ENCODE measurements around the gene CEACAM5.

CEACAM5 gene

DNA sequence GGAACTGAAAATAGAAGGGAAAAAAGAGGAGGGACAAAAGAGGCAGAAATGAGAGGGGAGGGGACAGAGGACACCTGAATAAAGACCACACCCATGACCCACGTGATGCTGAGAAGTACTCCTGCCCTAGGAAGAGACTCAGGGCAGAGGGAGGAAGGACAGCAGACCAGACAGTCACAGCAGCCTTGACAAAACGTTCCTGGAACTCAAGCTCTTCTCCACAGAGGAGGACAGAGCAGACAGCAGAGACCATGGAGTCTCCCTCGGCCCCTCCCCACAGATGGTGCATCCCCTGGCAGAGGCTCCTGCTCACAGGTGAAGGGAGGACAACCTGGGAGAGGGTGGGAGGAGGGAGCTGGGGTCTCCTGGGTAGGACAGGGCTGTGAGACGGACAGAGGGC, at the start of gene CEACAM5:
Gene CEACAM5 (plus strand): TSS at position 146 of the 400 bp plus-strand sequence. CDS start 106 bp downstream, at position 252.
- DNase-seq (ENCODE audit: low spot score): no peak

DNA sequence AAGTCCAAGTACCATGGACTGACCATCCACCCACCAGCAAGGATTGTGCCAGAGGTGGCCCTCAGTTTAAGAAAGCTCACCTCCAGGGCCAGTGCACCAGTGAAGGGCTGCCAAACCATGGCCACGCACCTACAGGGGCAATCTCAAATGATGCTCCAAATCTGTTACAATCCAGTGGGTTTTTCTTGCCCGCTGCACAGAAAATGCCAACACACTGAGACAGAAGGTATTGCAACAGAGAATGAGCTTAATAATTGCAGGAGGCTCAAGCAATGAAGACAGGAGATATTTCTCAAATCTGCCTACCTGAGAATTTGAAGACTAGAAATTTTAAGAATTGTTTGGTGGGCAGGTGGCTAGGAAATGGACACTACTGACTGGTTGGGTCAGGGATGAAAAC, 42.4 kb upstream of the CEACAM5 start:
- DNase-seq (ENCODE audit: low spot score): no peak

DNA sequence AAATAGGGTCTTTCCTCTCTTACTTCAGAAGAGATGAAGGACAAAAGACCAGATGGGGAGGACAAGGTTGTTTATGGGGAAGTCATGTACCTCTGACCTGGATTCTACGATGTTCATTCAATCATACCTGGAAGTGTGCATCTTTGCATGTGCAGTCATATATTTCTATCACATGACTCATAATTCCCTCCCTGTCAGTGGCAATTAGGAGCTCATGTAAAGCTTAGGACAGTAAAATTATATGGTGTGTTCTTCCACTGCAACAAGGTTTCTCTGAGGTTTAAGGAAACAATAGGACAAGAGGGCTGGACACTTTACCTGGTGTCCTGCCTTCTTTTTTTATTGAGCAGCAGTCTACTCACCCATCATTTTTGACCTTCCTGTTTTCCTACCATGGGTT, 40.1 kb upstream of the CEACAM5 start:
- no peak for DNase-seq (ENCODE audit: low spot score)

DNA sequence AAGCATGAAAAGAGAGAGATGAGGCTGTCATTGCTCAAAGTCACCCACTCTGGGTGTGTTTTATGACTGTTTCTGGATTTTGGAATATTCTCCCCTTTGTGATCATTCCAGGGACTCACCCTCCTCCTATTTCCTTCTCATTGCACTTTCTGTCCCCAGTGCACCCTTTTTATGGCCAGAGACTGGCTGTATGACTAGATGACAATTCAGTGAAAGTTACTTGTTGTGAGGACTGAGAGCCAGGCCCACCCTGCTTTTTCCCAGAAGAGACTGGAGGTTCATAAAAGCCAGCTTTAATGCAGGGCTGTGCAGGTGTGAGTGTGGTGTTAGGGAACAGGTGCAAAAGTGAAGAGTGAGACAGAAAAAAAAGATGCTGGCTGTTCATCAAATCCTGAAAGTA, 37.7 kb upstream of the CEACAM5 start:
- DNase-seq (ENCODE audit: low spot score): no peak

DNA sequence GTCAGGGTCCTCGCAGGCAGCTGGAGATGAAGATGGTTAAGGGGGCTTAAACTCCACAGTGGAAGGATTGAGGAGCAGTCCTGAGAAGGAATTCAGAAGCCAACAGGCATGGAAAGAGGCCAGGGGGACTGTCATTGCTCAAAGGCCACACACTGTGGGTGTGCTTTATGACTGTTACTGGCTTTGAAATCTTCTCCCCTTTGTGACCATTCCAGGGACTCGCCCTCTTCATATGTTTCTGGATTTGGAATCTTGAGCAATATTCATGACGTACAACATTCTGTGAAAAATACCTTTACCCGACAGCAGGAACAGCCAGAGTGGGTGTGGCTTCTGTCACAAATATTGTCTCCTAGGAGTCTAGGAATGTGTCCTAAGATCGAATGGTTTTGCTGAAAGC, 36.9 kb upstream of the CEACAM5 start:
- DNase-seq (ENCODE audit: low spot score): no peak

DNA sequence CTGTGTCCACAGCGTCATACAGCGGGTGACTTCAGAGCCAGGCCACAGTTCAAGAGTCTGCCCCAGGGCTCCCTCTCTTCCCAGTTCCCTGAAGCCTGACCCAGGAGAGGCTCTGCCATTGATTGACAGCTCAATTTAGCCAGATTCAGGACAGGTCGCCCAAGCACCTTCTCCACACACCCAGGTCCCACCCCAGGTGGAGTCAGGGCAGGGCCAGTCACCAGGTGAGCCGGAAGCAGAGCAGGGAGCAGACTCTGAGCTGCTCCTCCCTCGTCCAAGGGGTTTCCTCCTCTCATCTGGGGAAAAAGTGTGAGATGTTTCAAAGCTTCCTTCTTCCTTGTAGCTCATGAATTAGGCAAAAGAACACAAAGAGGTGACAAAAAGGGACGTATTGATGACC, 26.0 kb upstream of the CEACAM5 start:
- no peak for DNase-seq (ENCODE audit: low spot score)

DNA sequence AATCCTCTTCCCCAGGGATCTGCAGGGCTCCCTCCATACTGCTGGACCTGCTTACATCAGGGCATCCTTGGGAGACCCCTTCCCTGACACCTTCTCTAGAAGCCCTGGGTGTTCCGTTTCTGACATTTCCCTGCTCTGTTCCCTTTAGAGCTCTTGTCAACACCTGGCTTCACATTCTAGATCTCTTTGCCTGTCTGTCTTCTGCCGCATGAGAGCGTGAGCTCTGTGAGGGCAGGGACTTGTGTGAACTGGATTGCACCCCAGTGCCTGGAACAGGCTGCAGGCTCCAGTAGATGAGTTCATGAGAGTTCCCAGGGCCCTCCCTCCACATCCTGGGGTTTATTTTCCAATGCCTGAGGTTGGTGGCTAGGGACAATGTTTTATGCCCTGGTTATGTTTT, 21.0 kb upstream of the CEACAM5 start:
- no peak for DNase-seq (ENCODE audit: low spot score)

DNA sequence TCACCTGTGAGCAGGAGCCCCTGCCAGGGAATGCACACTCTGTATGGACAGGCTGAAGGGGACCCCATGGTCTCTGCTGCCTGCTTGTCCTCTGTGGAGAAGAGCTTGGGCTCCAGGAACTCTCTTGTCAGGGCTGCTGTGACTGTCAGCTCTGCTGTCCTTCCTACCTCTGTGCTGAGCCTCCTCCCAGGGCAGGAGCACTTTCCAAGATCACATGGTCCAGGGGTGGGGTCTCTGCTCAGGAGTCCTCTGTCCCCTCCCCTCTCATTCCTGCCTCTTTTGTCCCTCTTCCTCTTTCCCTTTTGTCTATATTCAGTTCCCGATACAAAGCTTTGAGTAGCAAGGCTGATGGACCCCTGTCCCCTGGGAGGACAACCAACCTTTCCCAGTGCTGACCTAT, 20.3 kb upstream of the CEACAM5 start, which contains the start of gene CEACAM7:
Gene CEACAM7 (minus strand): TSS at position 173 of the 400 bp plus-strand sequence. CDS start 105 bp downstream, at position 68.
- DNase-seq (ENCODE audit: low spot score): no peak

DNA sequence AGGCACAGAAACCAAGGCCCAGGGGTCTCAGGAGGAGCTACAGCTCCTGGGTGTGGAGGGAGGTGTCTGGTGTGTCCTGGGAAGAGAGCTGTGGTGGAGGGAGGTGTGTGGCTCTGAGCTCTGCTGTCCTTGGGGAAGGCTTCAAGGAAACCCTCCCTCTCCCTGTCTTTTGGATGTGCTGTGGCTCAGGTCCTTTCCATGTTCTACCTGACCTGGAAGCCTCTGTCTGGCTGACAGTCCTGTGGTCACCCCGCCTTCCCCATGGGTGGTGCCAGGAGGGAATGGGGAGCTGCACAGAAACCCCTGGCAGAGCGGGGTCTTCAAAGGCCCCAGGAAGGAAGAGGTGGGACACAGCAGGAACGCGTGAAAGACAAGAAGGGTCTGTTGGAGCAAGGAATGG, 19.7 kb upstream of the CEACAM5 start:
- DNase-seq (ENCODE audit: low spot score): no peak

DNA sequence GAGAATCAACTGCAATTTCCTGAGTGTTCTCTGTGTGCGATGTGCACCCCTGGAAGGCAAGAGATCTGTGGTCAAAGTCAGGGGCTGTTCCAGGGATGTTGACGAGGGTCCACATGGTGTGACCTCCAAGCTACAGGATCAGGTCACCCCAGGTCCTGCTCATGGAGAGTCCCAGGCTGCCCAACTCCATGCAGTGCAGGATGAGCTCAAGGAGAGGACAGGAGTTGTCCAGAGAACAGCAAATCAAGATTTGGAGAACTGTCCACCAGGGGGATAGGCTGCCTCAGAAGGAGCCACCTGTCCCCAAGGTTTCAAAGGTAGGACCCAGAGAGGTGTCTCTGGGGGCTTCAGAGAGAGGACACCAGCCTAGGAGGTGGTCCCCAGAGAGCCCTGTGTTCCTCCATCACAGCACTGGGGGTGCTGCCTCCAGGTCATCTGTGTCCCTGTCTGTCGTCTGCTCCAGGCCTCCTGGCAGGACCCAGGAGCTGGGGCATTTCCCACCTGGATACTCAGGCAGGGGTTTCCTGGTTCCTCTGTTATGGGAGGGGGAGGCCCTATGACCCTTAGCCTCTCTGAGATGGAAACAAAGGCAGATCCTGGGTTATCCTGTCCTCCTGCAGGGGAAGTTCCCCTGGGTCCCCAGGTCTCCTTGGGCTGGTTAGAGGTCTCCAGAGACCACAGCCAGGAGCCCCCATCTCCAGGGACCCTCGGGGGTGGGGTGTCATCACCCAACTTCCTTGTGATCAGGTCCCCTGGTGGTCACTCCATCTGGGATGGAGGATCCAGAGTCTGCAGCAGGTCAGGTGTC, 18.2 kb upstream of the CEACAM5 start:
- DNase-seq (ENCODE audit: low spot score): no peak

DNA sequence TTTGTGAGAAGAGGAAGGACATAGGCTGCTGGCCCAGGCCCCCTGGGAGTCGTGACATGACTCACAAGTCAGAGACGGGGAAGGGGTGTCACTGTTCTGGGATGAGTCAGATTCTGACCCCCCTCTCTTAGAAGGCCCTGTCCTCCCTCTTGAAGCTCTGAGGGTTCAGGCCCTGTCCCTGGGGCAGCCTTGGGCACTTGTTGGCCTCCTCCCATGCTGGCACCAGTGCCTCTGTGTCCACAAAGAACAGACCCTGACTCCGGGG, 17.7 kb upstream of the CEACAM5 start:
- DNase-seq (ENCODE audit: low spot score): no peak

DNA sequence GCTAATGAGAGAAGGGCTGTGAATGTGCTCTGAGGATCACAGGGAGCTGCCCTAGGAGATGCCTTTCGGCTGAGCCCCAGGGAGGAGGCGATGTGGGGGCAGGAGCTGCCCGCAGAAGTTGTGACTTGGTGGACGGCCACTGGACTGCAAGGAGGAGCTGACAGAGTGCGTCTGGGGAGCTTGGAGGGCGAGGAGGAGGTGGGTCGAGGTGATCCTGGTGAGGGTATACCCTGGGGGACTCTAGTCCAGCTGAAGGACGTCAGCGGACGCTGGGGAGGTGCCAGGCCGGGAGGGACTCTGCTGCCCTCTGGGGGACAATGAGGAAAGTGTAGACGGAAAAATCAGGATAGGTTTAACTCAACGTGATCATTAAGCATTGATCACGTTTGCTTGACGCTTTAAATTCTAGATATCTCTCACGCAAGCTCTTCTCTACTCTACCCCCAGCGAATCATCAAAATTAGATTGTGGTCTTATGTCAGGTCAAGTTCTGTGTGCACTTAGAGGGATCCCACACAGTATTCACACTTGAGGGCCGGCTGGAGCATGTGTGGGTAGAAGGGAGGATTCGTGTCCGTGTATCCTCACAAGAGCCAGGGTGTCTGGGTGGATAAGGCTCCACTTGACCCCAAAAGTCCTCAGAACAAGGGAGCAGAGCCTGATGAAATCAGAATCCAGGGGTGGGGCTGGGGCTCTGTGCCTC, 17.0 kb upstream of the CEACAM5 start:
- peak; percentile 13 for DNase-seq (ENCODE audit: low spot score)

DNA sequence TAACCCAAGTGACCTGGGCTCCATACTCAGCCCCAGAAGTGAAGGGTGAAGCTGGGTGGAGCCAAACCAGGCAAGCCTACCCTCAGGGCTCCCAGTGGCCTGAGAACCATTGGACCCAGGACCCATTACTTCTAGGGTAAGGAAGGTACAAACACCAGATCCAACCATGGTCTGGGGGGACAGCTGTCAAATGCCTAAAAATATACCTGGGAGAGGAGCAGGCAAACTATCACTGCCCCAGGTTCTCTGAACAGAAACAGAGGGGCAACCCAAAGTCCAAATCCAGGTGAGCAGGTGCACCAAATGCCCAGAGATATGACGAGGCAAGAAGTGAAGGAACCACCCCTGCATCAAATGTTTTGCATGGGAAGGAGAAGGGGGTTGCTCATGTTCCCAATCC, 14.2 kb upstream of the CEACAM5 start:
- DNase-seq (ENCODE audit: low spot score): no peak

DNA sequence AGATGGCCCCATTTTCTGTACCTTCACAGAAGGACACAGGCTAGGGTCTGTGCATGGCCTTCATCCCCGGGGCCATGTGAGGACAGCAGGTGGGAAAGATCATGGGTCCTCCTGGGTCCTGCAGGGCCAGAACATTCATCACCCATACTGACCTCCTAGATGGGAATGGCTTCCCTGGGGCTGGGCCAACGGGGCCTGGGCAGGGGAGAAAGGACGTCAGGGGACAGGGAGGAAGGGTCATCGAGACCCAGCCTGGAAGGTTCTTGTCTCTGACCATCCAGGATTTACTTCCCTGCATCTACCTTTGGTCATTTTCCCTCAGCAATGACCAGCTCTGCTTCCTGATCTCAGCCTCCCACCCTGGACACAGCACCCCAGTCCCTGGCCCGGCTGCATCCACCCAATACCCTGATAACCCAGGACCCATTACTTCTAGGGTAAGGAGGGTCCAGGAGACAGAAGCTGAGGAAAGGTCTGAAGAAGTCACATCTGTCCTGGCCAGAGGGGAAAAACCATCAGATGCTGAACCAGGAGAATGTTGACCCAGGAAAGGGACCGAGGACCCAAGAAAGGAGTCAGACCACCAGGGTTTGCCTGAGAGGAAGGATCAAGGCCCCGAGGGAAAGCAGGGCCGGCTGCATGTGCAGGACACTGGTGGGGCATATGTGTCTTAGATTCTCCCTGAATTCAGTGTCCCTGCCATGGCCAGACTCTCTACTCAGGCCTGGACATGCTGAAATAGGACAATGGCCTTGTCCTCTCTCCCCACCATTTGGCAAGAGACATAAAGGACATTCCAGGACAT, 13.4 kb upstream of the CEACAM5 start:
- DNase-seq (ENCODE audit: low spot score): no peak

DNA sequence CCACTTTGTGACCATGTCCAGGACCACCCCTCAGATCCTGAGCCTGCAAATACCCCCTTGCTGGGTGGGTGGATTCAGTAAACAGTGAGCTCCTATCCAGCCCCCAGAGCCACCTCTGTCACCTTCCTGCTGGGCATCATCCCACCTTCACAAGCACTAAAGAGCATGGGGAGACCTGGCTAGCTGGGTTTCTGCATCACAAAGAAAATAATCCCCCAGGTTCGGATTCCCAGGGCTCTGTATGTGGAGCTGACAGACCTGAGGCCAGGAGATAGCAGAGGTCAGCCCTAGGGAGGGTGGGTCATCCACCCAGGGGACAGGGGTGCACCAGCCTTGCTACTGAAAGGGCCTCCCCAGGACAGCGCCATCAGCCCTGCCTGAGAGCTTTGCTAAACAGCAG, 12.7 kb upstream of the CEACAM5 start:
- DNase-seq (ENCODE audit: low spot score): no peak

DNA sequence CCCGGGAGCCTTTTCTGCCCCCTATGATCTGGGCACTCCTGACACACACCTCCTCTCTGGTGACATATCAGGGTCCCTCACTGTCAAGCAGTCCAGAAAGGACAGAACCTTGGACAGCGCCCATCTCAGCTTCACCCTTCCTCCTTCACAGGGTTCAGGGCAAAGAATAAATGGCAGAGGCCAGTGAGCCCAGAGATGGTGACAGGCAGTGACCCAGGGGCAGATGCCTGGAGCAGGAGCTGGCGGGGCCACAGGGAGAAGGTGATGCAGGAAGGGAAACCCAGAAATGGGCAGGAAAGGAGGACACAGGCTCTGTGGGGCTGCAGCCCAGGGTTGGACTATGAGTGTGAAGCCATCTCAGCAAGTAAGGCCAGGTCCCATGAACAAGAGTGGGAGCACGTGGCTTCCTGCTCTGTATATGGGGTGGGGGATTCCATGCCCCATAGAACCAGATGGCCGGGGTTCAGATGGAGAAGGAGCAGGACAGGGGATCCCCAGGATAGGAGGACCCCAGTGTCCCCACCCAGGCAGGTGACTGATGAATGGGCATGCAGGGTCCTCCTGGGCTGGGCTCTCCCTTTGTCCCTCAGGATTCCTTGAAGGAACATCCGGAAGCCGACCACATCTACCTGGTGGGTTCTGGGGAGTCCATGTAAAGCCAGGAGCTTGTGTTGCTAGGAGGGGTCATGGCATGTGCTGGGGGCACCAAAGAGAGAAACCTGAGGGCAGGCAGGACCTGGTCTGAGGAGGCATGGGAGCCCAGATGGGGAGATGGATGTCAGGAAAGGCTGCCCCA, 11.8 kb upstream of the CEACAM5 start:
- no peak for DNase-seq (ENCODE audit: low spot score)

DNA sequence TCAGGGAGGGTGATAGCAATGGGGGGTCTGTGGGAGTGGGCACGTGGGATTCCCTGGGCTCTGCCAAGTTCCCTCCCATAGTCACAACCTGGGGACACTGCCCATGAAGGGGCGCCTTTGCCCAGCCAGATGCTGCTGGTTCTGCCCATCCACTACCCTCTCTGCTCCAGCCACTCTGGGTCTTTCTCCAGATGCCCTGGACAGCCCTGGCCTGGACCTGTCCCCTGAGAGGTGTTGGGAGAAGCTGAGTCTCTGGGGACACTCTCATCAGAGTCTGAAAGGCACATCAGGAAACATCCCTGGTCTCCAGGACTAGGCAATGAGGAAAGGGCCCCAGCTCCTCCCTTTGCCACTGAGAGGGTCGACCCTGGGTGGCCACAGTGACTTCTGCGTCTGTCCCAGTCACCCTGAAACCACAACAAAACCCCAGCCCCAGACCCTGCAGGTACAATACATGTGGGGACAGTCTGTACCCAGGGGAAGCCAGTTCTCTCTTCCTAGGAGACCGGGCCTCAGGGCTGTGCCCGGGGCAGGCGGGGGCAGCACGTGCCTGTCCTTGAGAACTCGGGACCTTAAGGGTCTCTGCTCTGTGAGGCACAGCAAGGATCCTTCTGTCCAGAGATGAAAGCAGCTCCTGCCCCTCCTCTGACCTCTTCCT, 11.1 kb upstream of the CEACAM5 start:
- no peak for DNase-seq (ENCODE audit: low spot score)

DNA sequence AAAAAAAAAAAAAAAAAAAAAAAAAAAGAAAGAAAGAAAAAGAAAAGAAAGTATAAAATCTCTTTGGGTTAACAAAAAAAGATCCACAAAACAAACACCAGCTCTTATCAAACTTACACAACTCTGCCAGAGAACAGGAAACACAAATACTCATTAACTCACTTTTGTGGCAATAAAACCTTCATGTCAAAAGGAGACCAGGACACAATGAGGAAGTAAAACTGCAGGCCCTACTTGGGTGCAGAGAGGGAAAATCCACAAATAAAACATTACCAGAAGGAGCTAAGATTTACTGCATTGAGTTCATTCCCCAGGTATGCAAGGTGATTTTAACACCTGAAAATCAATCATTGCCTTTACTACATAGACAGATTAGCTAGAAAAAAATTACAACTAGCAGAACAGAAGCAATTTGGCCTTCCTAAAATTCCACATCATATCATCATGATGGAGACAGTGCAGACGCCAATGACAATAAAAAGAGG, 9.6 kb upstream of the CEACAM5 start:
- no peak for DNase-seq (ENCODE audit: low spot score)

DNA sequence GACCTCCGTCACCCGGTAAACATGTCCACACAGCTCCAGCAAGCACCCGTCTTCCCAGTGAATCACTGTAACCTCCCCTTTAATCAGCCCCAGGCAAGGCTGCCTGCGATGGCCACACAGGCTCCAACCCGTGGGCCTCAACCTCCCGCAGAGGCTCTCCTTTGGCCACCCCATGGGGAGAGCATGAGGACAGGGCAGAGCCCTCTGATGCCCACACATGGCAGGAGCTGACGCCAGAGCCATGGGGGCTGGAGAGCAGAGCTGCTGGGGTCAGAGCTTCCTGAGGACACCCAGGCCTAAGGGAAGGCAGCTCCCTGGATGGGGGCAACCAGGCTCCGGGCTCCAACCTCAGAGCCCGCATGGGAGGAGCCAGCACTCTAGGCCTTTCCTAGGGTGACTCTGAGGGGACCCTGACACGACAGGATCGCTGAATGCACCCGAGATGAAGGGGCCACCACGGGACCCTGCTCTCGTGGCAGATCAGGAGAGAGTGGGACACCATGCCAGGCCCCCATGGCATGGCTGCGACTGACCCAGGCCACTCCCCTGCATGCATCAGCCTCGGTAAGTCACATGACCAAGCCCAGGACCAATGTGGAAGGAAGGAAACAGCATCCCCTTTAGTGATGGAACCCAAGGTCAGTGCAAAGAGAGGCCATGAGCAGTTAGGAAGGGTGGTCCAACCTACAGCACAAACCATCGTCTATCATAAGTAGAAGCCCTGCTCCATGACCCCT, 9.0 kb upstream of the CEACAM5 start:
- no peak for DNase-seq (ENCODE audit: low spot score)

DNA sequence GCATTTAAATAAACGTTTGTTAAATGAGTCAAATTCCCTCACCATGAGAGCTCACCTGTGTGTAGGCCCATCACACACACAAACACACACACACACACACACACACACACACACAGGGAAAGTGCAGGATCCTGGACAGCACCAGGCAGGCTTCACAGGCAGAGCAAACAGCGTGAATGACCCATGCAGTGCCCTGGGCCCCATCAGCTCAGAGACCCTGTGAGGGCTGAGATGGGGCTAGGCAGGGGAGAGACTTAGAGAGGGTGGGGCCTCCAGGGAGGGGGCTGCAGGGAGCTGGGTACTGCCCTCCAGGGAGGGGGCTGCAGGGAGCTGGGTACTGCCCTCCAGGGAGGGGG, 8.5 kb upstream of the CEACAM5 start:
- DNase-seq (ENCODE audit: low spot score): no peak

Measured in COLO829 (cell line).